Measurements from ENCODE around the gene ORM1.

The ORM1 gene

DNA sequence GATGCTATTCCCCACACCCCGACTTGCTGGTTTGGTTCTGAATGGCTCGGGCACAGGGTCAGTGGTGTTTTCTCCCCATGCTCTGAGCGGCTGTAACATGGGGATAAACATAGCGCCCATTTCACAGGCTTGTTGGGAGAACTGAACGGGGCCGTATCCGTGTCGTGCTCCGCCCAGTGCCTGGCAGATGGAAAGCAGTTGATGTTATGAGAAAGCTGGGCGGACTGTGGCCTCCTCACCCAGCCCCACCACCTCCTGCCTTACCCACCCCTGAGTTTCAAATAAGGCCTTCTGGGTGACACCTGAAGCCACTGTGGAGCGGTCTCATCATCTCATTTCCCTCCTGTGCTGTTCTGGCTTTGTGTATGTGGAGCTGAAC lies 21.3 kb downstream of the ORM1 start:
- no peak for DNase-seq (ENCODE audit: low read depth)

DNA sequence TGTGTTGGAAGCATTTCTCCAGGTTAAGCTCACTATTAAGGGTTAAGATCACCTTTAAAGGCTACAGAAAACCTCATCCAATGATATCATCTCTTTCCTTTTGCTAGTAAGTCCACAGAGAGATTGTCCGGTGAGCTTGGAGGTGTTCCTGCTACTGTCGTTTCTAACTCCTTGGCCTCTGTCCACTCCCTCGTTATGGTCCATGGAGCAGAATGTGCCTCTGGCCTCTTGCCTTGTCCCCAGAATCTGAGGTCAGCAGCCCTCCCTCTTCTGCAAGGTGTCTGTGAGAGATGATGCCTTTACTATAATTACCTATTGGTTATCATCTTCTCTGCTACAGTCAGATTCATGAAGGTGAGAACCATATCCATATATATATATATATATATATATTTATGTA lies 21.8 kb downstream of the ORM1 start:
- DNase-seq (ENCODE audit: low read depth) = no peak

DNA sequence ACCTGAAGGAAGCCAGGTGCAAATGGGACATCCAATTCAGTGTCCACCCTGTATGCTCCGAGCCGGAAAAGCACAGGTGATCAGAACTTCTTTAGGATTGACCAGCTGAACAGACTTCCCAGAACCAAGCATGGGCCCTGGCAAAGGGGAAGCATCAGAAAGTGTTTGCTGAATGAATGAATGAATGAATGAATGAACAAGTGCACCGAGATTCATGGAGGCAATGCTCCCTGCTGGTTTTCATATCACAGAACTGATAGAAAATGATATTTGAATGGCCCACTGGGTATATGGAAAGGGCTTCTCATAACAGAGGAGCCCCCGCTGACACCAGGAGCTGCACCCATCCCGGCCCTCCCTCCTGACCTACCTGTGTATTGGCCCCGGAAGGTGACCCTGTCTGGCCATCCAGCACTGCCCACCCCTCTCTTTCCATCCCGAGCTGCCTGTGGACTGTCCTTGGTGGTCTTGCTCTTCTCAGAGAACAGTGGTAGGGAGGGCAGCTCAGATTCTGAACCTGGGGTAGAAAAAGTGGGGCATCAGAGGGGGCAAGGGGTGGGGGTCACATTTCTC lies 22.7 kb downstream of the ORM1 start:
- DNase-seq (ENCODE audit: low read depth) = no peak

GRCh38 chr9:114346146-114346545 lies 23.2 kb downstream of the ORM1 start:
- DNase-seq (ENCODE audit: low read depth) = no peak

- DNase-seq (ENCODE audit: low read depth) = no peak
Measured at GRCh38 chr9:114347675-114348074, 24.8 kb downstream of the ORM1 start.

GRCh38 chr9:114348261-114348905 lies 25.5 kb downstream of the ORM1 start:
- no peak for DNase-seq (ENCODE audit: low read depth)

DNA sequence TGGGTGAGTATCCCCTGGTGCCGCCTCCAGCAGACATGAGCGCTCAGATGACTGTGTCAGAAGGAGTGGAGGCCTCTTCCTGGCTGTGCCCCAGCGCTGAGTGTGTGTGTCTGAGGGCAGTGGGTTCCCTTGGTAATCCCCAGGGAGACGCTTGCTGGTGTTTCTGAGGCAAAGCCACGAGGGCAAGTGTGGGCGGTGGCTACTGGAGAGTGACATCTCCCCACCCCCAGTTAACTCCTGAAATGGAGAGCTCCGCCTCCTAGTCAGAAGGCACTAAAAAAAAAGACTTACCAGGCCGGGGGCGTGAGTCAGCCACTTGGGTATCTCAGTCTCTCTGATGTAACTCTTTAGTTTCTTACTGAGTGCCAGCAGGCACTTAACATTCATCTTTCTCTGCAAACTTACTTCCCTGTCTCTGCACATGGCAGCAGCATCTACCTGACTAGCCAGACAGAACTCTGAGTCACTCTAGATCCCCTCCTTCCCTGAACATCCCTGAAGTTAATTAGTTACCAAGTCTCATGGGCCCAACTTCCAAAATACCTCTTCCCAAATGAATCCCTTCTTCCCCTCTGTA lies 26.1 kb downstream of the ORM1 start:
- DNase-seq (ENCODE audit: low read depth) = peak; percentile 83

- DNase-seq (ENCODE audit: low read depth) = no peak
Measured at GRCh38 chr9:114349713-114350480, 27.0 kb downstream of the ORM1 start.

GRCh38 chr9:114350636-114351401 lies 27.9 kb downstream of the ORM1 start:
- DNase-seq (ENCODE audit: low read depth) = no peak

DNA sequence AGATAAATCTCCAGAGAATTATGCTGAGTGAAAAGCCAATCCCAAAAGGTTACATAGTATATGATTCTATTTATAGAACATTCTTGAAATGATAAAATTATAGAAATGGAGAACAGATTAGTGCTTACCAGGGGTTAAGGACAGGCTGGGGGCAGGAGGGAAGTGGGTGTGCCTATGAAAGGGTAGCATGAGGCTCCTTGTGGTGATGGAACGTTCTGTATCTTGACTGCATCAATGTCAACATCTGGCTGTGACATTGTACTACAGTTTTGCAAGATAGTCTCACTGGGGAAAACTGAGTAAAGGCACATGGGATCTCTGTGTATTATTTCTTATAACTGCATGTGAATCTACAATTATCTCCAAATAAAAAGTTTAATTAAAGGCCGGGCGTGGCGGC lies 29.0 kb downstream of the ORM1 start:
- DNase-seq (ENCODE audit: low read depth) = no peak

DNA sequence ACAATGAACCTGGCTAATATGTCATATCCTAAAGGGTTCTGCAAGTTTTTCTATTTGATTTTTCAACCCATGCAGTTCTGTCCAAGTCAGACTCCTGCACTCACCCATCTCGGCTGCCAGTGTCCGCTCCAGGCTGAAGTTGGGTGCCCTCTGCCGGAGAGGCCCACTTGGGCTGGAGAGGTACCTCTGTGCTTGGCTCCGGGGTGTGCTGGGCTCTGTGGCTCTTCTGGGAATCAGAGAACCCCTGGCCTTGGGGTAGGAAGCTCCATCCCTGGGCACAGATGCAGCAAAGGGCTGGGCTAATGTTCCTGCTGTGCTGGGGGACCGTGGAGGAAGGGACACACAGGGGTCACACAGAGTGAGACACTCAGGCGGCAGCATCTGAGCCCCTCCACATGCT lies 32.9 kb downstream of the ORM1 start:
- no peak for DNase-seq (ENCODE audit: low read depth)

DNA sequence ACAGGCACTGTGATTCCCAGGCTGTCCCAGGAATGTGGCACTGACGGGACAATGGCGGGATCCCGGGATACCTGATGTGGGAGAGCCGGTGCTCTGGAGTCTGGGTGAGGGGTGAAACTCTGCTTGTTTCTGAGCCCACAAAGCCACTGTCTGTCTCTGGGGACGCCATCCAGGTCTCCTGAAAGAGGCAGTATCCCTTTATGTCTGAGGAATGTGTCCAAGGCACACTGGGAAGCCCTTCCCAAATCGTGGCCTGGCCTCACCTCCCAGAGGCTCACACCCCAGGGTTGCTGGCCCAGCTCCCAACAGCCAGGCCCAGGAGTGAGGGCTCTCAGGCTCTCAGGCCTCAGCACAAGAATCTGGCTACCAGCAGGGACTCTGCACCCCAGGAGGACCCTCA lies 33.9 kb downstream of the ORM1 start:
- no peak for DNase-seq (ENCODE audit: low read depth)

GRCh38 chr9:114357360-114357759 lies 34.5 kb downstream of the ORM1 start:
- no peak for DNase-seq (ENCODE audit: low read depth)

DNA sequence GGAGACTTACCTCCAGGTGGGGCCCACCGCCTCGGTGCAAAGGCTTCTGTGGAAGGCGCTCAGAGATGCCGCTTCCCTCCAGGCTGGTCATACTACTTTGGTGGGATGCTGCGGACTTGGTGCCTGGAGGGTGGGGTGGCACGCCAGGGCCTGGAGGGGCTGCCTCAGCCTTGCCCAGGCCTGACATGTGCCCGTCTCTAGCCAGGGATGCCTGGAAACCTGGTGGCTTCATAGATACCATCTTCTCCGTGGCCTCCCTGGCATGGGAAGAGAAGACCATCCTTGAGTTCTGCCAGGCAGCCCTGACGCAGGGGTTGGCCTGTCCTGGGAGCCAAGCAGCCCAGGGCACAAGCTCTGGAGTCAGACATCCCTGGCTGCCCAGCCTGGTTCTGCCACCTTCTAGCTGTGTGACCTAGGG lies 35.0 kb downstream of the ORM1 start:
- no peak for DNase-seq (ENCODE audit: low read depth)

DNA sequence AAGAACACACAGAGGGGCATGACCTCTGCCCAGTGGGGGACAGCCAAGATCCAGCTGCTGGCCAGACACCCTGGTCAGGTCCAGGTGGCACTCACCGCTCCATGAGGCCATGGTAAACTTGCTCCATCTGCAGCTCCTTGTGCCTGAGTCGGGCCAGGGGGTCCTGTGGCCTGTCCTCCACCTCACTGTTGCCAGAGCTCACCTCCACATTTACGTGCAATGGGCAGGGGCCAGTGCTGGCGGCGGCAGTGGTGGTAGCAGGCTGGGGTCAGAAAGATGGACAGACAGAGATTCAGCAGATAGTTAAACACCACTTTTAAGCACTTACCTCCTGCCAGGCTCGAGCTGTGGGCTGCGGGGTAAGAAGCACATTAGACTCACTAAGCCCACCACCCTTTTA lies 36.9 kb downstream of the ORM1 start:
- DNase-seq (ENCODE audit: low read depth) = no peak

- no peak for DNase-seq (ENCODE audit: low read depth)
Measured at GRCh38 chr9:114361542-114361941, 38.6 kb downstream of the ORM1 start.

GRCh38 chr9:114362394-114362793 lies 39.5 kb downstream of the ORM1 start:
- DNase-seq (ENCODE audit: low read depth) = no peak

DNA sequence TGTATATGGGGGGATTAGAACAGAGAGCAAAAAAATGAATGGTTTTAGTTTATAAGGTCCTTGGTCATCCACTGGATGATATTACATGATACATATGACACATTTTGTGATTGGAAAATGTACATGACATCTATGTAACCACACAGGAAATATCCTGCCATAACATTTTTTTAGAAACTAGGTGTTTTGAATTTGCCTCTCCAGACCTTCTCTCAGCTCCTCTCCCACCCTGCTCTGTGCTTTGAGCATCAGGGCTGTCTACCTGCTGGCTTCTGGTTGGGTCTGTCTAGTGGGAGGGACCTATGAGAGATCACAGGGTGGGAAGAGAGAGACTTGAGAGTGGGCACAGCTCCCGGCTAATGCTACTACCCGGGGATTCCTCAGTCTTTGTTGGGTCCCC lies 40.5 kb downstream of the ORM1 start:
- DNase-seq (ENCODE audit: low read depth) = no peak

DNA sequence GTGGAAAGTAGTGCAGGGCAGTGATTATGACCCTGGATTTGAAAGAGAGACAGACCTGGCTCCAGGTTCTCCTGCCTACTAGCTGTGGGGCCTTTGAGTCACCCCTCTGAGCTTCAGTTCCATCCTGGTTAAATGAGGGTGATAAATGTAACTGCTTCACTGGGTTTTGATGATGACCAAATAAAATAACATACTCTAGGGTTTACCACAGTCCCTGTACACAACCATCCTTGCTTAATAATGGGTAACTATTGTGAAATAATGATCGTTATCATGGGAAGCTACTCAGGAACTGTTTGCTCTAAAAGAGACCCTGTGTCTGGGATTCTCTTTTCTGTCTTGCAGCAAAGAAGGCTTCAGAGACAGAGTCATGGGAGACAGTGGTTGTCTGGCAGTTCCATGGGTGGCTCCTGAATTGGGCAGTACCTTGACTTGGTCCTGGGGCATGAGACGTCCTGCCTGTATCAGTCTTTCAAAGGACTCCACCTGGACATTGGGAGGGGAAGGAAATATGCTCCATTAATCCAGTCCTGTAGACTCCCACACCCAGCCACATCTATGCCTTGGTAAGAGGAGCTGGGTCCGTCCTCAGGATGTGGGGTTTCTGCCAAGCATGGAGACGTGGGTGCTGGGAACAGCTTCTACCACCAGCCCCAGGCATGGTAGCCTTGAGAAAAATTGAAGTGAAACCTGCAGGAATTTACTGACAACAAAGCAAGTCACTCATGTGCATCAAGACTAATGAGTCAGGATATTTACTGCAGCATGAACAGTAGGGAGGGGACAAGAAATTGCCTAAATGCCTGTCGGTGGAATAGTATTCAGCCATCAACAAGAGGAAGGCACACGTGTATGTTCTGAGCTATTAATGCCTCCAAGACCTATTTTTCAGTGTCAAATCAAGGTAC lies 41.5 kb downstream of the ORM1 start:
- DNase-seq (ENCODE audit: low read depth) = no peak

GRCh38 chr9:114365194-114365593 lies 42.3 kb downstream of the ORM1 start:
- no peak for DNase-seq (ENCODE audit: low read depth)
